Smooth muscle cell of the pulmonary artery (primary cell): ENCODE results near the gene MTA2. TPM values are rescaled to one million over a fixed set of nuclear protein-coding genes. Genes with fewer than 3 reads are reported as not detected.

ENCODE experiments used
- total RNA-seq: library from RNA; depleted of rRNA; stranded (reverse); fragments of >200 nt; gene quantifications from 2 replicates; pipeline ENCODE4 v1.2.3, GENCODE V29; 2014

The MTA2 gene
- total RNA-seq = 70.8 and 86.8 TPM in 2 replicates

DNA sequence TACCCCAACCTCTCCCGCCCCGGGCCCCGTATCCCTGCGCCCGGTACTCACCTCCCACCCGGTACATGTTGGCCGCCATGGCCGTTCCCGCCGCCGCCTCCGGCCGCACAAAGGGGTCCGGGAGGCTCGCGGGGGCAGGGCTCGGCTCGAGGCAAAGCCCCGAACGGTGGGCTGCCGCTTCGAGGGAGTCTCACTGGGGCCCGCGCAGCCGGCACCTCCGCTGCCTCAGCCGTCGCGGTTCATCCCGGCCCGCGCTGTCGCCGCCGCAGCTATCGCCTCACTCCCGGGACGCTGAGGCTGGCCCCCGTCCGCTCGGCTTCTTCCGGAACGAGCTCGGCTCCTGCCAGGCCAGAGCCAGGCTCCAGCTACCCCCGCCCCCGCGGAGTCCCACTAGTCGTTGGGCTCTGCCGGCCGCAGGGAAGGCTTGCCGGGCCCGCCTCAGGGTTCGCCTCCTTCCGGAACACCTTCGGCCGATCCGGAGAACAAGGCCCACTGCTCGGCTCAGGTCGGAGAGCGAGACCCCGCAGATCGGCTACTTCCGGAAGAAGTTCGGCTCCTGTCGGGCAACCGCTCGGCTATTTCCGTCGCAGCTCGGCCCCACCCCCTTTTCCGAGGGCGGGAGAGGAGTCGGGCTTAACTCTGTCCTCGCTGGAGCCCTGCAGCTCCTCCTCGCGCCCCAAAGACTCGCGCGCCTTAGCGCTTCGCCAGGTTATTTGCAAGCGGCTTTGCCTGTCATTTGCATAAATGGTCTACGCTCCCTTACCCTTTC is at the start of gene MTA2:
MTA2 (minus strand) TSS at position 494 of the 769 bp plus-strand sequence; CDS start at position 79, 415 bp downstream.

DNA sequence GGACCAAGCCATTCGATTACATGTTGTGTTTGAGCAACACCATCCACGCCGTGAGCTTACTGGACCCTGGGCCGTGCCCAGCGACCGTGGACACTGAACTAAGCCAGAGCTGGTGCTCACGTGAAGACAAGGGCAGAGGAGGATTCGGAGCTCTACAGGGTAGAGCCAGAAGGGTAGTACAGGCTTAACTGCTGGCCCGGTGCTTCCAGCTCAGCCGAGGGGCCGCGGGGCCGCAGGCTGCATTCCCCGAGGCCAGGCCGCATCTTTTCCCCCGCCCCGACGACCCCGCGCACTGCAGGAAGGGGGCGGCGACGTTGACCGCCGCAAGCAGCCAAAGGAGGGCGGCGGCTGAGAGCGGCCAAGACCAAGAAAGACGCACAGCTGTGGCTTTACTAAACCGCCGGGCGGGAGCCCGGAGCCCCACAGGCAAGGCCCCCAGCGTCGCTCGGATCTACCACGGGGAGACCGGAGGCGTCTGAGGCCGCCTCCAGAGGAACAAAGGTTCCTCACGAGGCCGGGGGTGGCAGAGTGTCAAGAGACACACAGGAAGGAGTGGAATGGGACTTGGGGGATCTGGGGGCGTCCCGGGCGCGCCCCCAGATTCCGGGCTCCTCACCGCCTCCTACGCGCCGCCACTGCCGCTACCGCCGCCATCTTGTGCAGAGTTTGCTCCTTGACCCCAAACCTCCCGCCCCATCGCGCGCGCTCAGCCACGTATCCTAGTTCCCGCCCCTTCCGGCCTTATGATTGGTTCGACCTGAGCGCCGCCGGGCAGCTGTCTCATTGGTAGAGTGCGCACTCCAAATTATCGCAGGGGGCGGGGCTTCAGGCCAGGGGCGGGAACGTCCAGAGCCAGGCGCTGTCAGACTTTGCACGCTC is 44.5 kb upstream of the MTA2 start, which contains the start of gene GANAB:
GANAB (minus strand) TSS at position 668 of the 879 bp plus-strand sequence; CDS start at position 654, 14 bp downstream.

DNA sequence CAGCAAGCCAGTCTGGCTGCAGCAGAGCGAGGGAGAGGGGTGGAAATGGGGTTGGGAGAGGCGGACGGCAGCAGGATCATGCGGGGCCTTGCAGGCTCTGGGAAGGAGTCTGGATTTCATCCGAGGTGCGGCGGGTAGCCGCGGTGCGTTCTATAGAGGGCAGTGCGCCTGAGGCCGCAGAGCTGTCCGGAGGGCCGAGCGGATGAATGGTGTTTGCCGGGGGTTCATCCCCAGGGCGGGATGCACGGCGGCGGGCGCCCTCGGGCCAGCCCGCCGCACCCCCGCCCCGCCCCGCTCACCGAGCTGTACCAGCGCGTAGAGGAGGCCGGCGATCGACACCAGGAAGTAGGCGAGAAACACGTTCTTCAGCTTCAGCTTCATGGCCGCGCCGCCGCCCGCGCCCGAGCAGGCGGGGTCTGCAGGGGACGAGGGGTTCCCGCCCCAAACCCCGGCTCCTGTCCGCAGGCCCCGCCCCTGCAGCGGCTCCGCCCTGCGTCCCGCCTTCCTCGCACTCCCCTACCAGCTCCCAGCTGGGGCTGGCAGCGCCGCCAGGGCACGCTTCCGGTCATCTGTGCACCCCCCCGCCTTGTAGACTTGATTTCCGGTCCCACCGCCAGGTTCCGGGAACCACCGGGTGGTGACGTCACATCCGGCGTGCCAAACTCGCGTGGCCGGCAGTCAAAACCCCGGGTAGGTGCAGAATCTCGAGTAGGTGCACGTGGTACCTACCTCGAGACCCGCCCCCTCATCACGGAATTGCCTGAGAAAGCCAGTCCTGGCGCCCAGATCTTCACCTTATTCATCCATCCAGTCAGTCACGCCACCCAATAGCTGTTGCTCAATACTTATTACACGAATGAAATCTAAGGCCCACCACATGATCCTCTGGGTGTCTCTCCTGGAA is 20.2 kb upstream of the MTA2 start, which contains the start of gene B3GAT3:
B3GAT3 (minus strand) TSS at position 420 of the 904 bp plus-strand sequence; CDS start at position 381, 39 bp downstream.

DNA sequence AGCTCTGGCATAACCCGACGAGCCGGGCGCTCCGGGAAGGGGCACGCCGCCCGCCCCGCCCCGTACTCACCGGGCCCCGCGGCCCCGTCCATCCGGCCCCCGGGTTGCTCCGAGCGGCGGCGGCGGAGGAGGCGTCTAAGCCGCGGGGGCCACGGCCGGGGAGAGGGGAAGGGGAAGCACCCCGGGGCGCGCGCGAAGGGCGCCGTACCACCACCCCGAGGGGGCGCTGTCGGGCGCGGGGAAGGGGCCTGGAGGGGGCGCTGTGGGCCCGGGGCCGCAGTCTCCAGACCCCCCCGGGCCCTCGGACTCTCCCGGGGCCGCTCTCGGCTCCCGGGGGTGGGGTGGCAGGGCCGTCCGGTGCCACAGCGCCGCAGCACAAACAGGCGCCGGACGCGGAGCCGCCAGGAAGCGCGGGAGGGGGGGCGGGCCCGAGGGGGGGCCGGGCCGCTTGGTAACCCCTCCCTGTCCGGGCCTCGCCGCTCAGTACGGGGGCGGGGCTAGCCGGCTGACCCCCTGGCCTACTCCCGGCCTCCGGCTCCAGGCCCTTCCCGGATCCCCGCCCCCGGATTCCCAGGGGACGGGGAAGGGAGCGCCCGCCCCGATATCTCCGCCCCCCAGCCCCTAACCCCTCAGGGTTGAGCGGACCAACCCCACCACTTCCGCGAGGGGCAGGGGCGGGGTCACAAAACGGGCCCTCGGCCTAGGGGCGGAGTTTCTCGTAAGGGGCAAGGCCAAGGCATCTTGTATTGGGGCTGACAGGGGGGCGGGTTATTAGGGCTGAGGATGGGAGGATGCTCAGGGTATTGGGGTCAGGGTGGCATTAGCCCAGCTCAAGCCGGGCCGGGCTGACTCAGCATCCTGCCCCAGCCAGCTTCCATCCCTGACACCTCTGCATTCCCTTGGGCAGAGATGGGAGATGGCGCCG is 11.0 kb upstream of the MTA2 start, which contains the start of the genes EML3 and ROM1:
EML3 (minus strand) TSS at position 410 of the 925 bp plus-strand sequence; CDS start at position 92, 318 bp downstream.
ROM1 (plus strand) TSS at position 892 of the 925 bp plus-strand sequence; CDS start at position 917, 25 bp downstream.

DNA sequence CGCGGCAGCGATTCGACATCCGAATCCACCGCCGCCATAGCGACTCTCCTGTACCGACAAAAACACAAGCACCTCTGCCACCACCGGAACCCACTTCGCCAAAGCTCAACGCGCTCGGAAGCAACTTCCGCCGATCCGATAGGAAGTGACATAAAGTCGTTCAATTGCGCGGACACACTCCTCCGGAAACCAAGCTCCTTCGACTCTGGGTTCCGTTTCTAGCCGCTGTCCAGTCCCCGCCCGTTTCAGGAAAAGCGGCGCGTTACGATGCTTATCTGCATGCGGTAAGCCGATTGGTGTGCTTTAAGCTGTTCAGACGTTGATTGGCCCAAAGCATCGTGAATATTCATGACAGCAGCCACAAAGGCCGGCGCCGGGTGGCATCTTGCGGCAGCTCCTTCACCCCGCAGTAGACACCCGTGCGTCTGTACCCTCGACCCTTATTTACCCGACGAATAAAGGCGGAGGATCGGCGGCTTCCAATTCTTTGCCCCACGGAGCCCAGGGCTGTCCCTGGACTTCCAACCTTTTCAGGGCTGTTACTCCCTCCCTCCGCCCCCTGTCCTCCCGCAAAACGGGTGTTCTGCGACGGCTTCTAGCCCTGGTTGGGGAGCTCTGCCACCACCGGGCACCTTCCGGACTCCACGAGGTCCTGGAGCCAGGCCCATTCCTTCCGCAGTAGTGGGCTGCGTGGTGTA is 10.1 kb downstream of the MTA2 start, which contains the start of gene TUT1:
TUT1 (minus strand) TSS at position 76 of the 698 bp plus-strand sequence; CDS start at position 38, 38 bp downstream.

DNA sequence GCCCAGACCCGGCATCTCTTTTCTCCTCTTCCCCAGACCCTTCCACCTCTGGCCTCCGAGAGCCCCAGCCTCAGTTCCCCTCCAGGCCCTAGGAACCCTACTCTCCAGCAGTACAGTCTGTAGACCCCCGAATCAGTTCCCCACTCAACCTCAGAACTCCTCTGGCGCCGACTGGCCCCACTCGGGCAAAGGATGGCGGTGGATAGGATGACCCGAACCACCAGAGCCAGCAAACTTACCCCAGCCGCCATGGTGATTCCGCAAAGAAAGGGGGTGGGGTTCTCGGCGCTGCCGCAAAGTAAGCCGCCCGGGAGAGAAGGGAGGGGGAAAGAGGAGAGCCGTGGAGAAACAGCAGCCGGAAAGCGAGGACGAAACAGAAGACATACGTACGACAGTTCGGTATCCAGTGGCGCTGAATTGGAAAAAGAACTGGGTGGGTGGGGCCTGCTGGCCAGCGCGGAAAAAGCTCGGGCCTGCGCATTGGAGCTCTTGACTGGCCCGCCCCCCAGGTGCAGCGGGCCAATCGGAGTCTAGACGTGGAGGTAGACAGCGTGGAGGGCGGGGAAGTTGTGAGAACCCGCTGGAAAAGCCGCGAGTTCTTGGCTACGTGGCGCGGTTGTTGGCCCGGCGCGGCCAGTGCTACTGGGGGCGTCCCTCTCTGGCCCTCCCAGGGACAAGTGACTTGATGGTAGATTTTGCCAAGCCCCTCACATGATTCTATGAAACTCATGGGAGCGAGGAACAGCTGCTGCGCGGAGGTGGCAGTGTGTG is 27.9 kb downstream of the MTA2 start, which contains the start of gene EEF1G:
EEF1G (minus strand) TSS at position 300 of the 771 bp plus-strand sequence; CDS start at position 251, 49 bp downstream.

DNA sequence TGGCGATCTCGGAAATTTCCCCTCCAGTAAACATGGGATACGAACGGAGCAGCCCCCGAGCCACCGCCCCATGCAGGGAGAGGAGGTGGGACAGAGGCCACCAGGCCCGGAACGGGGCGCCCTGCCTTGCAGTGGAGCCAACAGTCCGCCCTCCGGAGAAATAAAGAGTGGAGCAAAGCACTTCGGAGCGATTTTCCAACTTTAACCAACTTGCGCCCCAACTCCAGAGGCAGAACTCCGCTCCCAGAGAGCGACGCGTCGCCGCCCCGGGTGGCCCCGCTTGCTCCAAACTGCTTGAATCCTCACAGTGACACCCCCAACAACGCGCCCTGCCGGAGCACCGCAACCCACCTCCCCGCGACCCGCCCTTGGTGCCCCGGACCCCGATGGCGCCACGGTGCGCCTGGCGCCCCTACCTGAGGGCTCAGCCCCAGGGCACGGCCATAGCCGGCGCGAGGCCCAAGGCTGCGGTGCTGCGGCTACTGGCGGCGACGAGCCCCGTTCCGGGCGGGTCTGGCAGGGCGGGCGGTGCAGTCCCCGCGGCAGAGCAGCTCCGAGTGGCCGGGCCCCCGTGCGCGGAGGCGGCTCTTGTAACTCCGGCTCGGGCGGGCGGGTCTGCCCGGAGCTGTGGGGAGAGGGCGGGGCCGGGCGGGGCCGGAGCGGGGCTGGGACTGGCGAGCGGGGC is 55.3 kb downstream of the MTA2 start, which contains the start of gene AHNAK:
AHNAK (minus strand) TSS at position 563 of the 685 bp plus-strand sequence. CDS start 10,708 bp downstream, outside the sequence.

Other genes starting within 250 kb of the MTA2 start
- not detected in 2 replicates for gene SCGB1A1, start 182.8 kb downstream of the MTA2 start, total RNA-seq
- 498 and 644 TPM in 2 replicates for gene AHNAK, start 55.1 kb downstream of the MTA2 start, total RNA-seq
- 1,318 and 1,351 TPM in 2 replicates for gene EEF1G, start 28.0 kb downstream of the MTA2 start, total RNA-seq
- gene TUT1, start 10.3 kb downstream of the MTA2 start, total RNA-seq = 8.7 and 9.2 TPM in 2 replicates
- gene EML3, start 10.9 kb upstream of the MTA2 start, total RNA-seq = 23.8 and 38.6 TPM in 2 replicates
- 3.1 and 5.8 TPM in 2 replicates for gene ROM1, start 11.4 kb upstream of the MTA2 start, total RNA-seq
- gene B3GAT3, start 20.1 kb upstream of the MTA2 start, total RNA-seq = 48.9 and 82.7 TPM in 2 replicates
- 612 and 660 TPM in 2 replicates for gene GANAB, start 44.7 kb upstream of the MTA2 start, total RNA-seq
- gene INTS5, start 51.4 kb upstream of the MTA2 start, total RNA-seq = 24.5 and 26.9 TPM in 2 replicates
- gene C11orf98, start 63.3 kb upstream of the MTA2 start, total RNA-seq = 13.4 and 18.3 TPM in 2 replicates
- gene CSKMT, start 63.4 kb upstream of the MTA2 start, total RNA-seq = 4.2 and 4.5 TPM in 2 replicates
- gene UQCC3, start 69.8 kb upstream of the MTA2 start, total RNA-seq = 6.6 and 7.5 TPM in 2 replicates
- gene LBHD1, start 70.4 kb upstream of the MTA2 start, total RNA-seq = 3.0 and 3.9 TPM in 2 replicates
- gene UBXN1, start 77.2 kb upstream of the MTA2 start, total RNA-seq = 80.9 and 85.2 TPM in 2 replicates
- 3.3 and 4.9 TPM in 2 replicates for gene LRRN4CL, start 87.7 kb upstream of the MTA2 start, total RNA-seq
- gene BSCL2, start 105.6 kb upstream of the MTA2 start, total RNA-seq = 54.8 and 59.1 TPM in 2 replicates
- 0.13 TPM in 1 of 2 replicates, not detected in the other for gene GNG3, start 105.8 kb upstream of the MTA2 start, total RNA-seq
- 13.3 and 15.4 TPM in 2 replicates for gene HNRNPUL2, start 125.6 kb upstream of the MTA2 start, total RNA-seq
- gene TTC9C, start 126.6 kb upstream of the MTA2 start, total RNA-seq = 27.5 and 28.9 TPM in 2 replicates
- gene ZBTB3, start 152.3 kb upstream of the MTA2 start, total RNA-seq = 10.3 and 11.7 TPM in 2 replicates
- gene POLR2G, start 159.7 kb upstream of the MTA2 start, total RNA-seq = 51.6 and 51.7 TPM in 2 replicates
- 19.3 and 27.2 TPM in 2 replicates for gene TAF6L, start 169.5 kb upstream of the MTA2 start, total RNA-seq
- gene TMEM179B, start 185.5 kb upstream of the MTA2 start, total RNA-seq = 48.9 and 50.0 TPM in 2 replicates
- 13.3 and 16.2 TPM in 2 replicates for gene TMEM223, start 190.1 kb upstream of the MTA2 start, total RNA-seq
- gene NXF1, start 203.6 kb upstream of the MTA2 start, total RNA-seq = 26.1 and 39.4 TPM in 2 replicates
- gene STX5, start 230.2 kb upstream of the MTA2 start, total RNA-seq = 35.5 and 44.3 TPM in 2 replicates
- not detected in 2 replicates for gene TEX54, start 231.0 kb upstream of the MTA2 start, total RNA-seq
- gene WDR74, start 237.7 kb upstream of the MTA2 start, total RNA-seq = 25.4 and 46.1 TPM in 2 replicates